Activated CD4-positive, alpha-beta T cell treated with anti-CD3 and anti-CD28 coated beads, Interleukin-2, amount 50 U/mL, for 48 hours (primary cell): ENCODE results near the gene CNTNAP2.

ENCODE experiments used
- DNase-seq, 2 experiments: peaks; one replicate each; pipeline ENCODE4 v3.0.0-alpha.2; 2020

Gene CNTNAP2

DNA sequence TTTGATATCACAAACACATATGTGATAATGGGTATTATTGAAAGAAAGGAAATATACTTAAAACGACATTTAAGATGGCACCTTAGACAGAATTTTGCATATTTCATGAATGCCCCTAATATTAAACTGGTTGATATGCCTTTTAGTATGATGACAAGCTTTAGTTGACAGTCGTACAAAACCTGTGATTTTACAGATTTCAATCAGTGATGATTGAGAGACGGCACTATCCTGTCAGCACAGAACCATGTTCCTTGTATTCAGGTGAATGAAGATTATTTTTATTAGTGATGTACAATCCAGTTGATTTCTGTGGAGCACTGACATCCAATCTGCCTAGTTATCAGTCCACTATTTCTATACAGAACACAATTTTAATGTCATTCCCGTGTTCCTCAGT lies 333.0 kb downstream of the CNTNAP2 start:
- DNase-seq, result no peak

- no peak for DNase-seq
Measured at GRCh38 chr7:146455091-146455655, 338.6 kb downstream of the CNTNAP2 start.

DNA sequence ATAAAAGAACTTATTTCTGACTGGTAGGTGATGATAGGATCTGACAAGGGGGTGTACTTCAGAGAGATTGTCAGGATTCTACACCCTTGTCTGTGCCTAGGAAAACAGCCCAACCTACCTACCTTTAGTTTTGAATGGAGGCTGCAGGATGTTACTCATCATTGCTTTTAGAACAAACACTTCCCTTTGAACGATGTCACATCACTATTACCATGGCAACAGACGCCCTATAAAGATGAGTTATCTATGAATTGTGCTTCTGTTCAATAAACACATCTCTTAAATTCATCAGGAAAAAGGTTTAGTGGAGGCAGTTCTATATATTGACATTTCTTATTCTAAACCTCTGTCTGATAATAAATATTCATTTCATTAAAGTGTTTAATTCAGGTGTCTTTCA lies 362.4 kb downstream of the CNTNAP2 start:
- no peak for DNase-seq

GRCh38 chr7:146486519-146486918 lies 369.9 kb downstream of the CNTNAP2 start:
- no peak for DNase-seq

- no peak for DNase-seq
Measured at GRCh38 chr7:146492017-146492416, 375.4 kb downstream of the CNTNAP2 start.

- no peak for DNase-seq
Measured at GRCh38 chr7:146494952-146495596, 378.5 kb downstream of the CNTNAP2 start.

- DNase-seq, result no peak
Measured at GRCh38 chr7:146496657-146497056, 380.1 kb downstream of the CNTNAP2 start.

DNA sequence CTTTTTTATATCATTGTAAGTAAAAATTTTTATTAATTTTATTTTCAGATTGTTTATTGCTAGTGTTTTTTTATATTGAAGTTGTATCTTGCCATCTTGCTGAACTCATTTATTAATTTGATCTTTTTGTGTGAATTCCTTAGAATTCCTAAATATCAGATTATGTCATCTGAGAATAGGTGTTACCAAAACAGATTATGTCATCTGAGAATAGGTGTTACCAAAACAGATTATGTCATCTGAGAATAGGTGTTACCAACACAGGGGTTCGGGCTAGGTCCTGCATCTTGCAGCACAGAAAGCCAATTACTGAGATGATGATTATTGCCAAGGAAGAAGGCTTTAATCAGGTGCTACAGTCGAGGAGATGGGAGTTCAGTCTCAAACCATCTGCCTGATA lies 383.4 kb downstream of the CNTNAP2 start:
- DNase-seq, result no peak

DNA sequence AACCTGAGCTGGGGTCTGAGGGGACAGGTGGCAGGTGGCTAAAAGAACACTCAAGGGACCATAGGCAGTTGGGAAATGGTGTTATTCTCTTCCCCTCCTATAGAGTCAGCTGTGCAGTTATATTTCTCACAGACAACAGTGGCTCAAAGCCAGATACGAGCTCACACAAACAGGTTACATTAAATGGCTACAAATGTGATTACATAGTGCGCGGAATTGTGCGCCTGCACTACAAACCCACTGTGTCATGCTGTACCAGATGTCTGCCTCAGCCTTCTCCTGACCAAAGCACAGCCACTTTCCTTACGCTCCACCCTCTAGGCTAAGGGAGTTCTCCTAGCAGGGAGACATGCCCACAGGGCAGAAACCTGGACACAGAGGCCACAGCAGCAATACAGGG lies 387.2 kb downstream of the CNTNAP2 start:
- no peak for DNase-seq

GRCh38 chr7:146510088-146510680 lies 393.6 kb downstream of the CNTNAP2 start:
- DNase-seq, result no peak

DNA sequence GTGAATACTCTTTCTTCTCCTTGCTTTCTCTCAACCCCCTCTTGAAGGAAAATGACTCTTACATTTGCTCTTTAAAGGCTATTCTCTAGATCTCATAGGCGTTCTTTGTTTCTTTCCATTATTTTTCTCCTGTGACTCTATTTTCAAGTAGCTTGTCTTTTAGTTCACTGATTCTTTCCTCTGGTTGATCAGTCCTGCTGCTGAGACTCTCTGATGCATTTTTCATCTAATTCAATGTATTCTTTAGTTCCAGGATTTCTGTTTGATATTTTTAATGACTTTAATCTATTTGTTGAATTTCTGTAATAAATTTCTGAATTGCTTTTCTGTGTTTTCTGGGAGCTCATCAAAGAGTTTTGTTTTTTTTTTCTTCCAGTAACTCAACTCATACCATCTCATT lies 397.7 kb downstream of the CNTNAP2 start:
- DNase-seq, result no peak

DNA sequence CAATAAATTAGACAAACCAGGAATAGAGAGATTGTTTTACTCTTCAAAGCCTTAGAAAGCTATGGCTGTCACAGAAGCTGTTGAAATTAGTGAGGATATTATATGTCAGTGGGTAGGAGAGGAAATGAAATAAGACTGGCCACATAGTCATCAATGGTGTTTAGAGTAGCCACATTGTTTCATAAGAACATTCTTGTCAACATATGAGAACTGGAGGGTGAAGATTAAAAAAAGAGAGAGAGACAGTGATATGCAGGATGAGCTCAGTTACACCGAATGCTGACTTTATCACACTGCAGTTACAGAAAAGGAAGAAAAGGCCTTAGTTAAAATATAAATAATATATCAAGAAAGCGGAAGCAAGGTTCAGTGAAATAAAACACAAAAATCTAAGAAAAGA lies 412.0 kb downstream of the CNTNAP2 start:
- no peak for DNase-seq

GRCh38 chr7:146539836-146540235 lies 423.2 kb downstream of the CNTNAP2 start:
- no peak for DNase-seq

DNA sequence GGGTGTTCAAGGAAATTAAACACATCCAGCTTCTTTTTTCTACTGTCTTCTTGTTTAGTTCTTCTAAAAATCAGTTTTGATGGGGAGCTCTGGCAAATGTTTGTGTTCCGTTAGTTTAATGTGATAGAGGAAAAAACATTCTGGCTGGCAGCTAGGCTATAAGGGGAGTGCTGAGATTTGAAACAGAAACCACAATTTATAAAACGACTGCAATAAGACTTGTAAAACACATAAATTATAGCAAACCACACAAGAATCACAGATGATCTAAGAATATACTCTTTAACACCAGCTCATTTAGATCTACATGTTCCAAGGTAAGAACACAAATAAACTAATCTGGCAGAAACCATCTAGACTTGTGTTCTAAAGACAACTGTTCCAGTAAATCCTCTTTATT lies 425.5 kb downstream of the CNTNAP2 start:
- no peak for DNase-seq

DNA sequence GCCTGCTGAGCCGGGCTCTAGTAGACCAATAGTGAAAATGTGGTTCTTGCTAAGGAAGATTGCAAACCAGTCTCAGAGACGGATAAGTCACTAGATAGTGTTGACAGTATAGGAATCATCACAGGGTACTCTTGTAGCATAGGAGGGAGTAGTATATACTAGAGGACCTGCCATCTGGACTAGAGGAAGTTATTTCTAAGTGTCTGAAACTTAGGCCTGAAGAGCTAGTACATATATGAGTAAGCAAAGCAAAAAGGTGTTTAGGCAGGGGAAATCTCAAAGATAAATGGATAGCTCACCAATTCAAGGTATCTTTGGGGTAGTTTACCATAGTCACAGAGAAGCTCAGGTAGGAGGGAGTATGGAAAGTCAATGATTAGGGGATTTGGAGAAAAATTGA lies 428.1 kb downstream of the CNTNAP2 start:
- no peak for DNase-seq

GRCh38 chr7:146548816-146549215 lies 432.2 kb downstream of the CNTNAP2 start:
- no peak for DNase-seq

DNA sequence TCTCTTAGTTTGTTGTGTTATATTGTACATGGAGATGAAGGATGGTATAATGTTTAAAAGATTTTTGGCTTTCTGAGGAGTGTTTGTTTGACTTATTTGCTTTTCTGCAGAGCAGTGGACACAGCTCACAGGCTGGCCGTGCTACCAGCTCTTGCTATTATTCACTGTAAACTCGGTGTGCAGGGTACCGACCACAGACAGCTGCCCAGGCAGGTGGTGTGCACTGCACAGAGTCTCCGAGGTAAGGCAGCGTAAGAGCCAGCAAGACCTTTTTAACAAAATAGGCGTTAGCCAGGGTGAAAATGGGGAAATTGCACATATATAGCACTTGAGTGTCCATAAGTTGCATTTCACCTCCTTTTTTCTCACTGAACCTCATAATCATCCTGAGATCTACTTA lies 438.0 kb downstream of the CNTNAP2 start:
- no peak for DNase-seq

DNA sequence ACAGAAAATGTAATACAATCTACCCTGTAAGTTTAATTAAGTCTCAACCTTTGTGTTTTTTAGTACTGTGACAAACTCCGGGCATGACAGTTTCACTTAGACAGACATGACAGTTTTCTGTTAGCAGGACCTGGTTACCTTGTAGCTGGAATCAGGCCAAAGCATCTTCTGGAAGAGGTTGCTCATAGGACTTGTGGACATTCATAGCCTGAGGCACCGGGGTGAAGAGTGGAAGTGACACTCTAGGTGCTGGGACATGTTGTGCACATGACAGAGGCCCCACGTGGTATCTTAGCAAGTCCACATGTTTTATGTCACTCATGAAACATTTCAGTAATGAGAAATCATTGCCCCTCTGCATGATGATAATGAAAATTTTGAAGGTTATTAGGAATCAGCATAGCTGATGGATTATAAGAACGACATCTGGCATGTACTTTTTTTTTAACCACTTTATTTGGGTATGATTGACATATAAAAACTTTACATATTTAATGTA lies 441.4 kb downstream of the CNTNAP2 start:
- no peak for DNase-seq

DNA sequence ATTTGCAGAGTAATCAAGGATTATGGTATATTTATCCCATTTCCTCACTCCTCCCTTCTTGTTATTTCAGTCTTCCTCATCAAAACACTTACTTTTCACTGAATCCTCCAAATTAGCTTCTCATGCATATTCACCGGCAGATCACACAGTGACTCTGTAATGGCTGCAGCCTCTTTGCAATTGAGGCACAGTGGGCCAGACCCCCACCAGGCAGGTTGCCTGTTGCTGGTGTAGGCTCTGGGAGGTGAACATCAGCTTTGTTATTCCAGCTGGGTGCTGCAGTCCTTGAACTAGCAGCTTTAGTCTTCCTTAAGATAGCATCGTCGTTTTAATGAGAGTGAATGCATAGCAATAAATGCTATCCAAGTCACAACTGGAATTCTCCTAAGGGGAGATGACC lies 449.3 kb downstream of the CNTNAP2 start:
- no peak for DNase-seq

DNA sequence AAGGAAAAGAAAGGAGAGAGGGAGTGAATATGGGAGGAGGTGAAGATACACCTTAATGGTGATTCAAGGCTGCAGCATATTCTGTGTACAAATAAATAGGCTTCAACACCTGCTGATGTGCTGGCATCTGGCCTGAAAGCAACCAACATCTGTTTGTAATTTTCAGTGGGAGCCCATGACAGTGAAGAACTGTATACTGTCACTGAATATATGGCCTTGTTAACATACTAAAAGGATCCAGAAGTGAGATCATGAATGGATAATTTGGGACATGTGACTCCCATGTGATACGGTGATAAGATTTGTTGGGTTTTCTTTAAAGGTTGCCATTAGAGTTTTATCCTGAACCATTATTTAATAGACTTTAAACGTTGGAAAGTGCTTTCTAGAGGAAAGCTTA lies 459.3 kb downstream of the CNTNAP2 start:
- DNase-seq, result no peak

- no peak for DNase-seq
Measured at GRCh38 chr7:146591976-146592375, 475.4 kb downstream of the CNTNAP2 start.

DNA sequence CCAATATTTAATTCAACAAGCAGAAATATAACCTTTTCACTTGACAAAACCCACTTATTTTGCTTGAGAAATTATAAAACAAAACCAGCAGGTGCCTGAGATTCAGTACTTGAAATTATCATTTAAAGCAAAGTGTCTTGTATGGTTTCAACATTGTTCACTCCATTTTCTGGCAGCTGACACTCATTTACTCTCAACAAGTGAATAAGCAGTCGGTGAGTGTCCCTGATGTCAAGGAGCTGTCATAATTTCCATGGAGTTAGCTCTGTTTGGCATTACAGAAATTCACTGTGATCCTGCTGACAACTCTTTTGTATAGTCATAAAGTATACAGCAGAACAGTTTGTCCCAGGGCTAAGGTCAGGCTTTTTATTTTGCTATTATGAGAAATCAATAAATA lies 490.0 kb downstream of the CNTNAP2 start:
- DNase-seq, result no peak

GRCh38 chr7:146619641-146620040 lies 503.0 kb downstream of the CNTNAP2 start:
- DNase-seq, result no peak

DNA sequence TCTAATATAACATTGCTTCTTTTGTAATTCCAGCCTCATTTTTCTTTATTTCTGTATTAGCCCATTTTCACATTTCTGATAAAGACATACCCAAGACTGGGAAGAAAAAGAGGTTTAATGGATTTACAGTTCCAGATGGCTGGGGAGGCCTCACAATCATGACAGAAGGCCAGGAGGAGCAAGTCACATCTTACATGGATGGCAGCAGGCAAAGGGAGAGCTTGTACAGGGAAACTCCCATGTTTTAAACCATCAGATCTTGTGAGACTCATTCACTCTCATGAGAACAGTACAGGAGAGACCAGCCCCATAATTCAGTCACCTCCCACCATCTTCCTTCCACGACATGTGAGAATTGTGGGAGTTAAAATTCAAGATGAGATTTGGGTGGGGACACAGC lies 510.3 kb downstream of the CNTNAP2 start:
- DNase-seq, result no peak
